HG03025 (cell line): Measurements from ENCODE around the gene TBC1D16.

Experiments used
- ATAC-seq: cut with Tn5 transposase; IDR thresholded peaks from one replicate; pipeline ENCODE4 v1.9.1; 2021; ENCODE audit warnings: mild to moderate bottlenecking, moderate library complexity; ENCODE audit not compliant: unreplicated experiment, low FRiP score

TBC1D16 gene

GRCh38 chr17:79942591-79943346 lies 92.9 kb downstream of the TBC1D16 start:
- ATAC-seq, result no peak

GRCh38 chr17:79942011-79942405 lies 93.7 kb downstream of the TBC1D16 start:
- ATAC-seq, result no peak

GRCh38 chr17:79941088-79942010 lies 94.3 kb downstream of the TBC1D16 start:
- no peak for ATAC-seq

GRCh38 chr17:79940459-79941087 lies 95.1 kb downstream of the TBC1D16 start:
- no peak for ATAC-seq

- no peak for ATAC-seq
Observed at GRCh38 chr17:79939755-79940458, 95.8 kb downstream of the TBC1D16 start.

- no peak for ATAC-seq
Observed at GRCh38 chr17:79939094-79939435, 96.6 kb downstream of the TBC1D16 start.

GRCh38 chr17:79938336-79939093 lies 97.2 kb downstream of the TBC1D16 start:
- no peak for ATAC-seq

GRCh38 chr17:79937391-79938335 lies 98.0 kb downstream of the TBC1D16 start:
- no peak for ATAC-seq

- no peak for ATAC-seq
Observed at GRCh38 chr17:79936641-79937381, 98.9 kb downstream of the TBC1D16 start.

- no peak for ATAC-seq
Observed at GRCh38 chr17:79936050-79936449, 99.6 kb downstream of the TBC1D16 start.

GRCh38 chr17:79935197-79935885 lies 100.3 kb downstream of the TBC1D16 start:
- no peak for ATAC-seq

- no peak for ATAC-seq
Observed at GRCh38 chr17:79934653-79934970, 101.1 kb downstream of the TBC1D16 start.

GRCh38 chr17:79933863-79934652 lies 101.6 kb downstream of the TBC1D16 start:
- no peak for ATAC-seq

GRCh38 chr17:79932451-79933306 lies 103.0 kb downstream of the TBC1D16 start:
- no peak for ATAC-seq

- no peak for ATAC-seq
Observed at GRCh38 chr17:79931817-79932309, 103.8 kb downstream of the TBC1D16 start.
